Stimulated activated naive CD4-positive, alpha-beta T cell (primary cell): ENCODE results near the gene AKTIP.
A peak's percentile ranks its signal among the peaks of the same experiment; 100 is the strongest.
"Not testable (repeated sequence)": the region's sequence is repeated elsewhere in the genome, so short reads cannot be mapped to it uniquely, and the experiment has no call there.

Experiments
- DNase-seq, 6 experiments: peaks; one replicate each; lab custom pipeline; 2025; lab: John Stamatoyannopoulos, UW

The AKTIP gene

GRCh38 chr16:53502331-53503269 lies at the start of gene AKTIP:
Gene AKTIP (minus strand): TSS chr16:53503209. CDS start chr16:53500259, 2,950 bp downstream.
- DNase-seq: peak; percentile 3 to 78 (median 44)

GRCh38 chr16:53549970-53550690 lies 47.1 kb upstream of the AKTIP start:
- DNase-seq: peak; percentile 2 to 56 (median 39)

GRCh38 chr16:53546988-53547391 lies 44.0 kb upstream of the AKTIP start:
- no peak for DNase-seq

GRCh38 chr16:53545433-53545832 lies 42.4 kb upstream of the AKTIP start:
- DNase-seq: peak; percentile 23 to 82 (median 64)

GRCh38 chr16:53542283-53542682 lies 39.3 kb upstream of the AKTIP start:
- DNase-seq: no peak

GRCh38 chr16:53541326-53541725 lies 38.3 kb upstream of the AKTIP start:
- no peak for DNase-seq

DNA sequence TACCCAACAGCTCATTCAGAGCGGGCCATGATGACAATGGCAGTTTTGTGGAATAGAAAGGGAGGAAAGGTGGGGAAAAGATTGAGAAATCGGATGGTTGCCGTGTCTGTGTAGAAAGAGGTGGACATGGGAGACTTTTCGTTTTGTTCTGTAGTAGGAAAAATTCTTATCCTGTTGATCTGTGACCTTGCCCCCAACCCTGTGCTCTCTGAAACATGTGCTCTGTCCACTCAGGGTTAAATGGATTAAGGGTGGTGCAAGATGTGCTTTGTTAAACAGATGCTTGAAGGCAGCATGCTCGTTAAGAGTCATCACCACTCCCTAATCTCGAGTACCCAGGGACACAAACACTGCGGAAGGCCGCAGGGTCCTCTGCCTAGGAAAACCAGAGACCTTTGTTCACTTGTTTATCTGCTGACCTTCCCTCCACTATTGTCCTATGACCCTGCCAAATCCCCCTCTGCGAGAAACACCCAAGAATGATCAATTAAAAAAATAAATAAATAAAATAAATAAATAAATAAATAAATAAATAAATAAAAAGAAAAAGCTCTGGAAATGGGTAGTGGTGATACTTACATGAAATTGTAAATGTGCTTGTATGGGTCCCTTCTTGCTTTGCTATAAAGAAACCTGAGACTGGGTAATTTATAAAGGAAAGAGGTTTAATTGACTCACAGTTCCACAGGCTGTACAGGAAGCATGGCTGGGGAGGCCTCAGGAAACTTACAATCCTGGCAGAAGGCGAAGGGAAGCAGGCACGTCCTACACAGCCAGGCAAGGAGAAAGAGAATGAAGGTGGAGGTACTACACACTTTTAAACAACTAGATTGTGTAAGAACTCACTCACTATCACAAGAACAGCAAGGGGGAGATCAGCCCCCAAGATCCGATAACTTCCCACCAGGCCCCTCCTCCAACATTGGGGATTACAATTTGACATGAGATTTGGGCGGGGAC lies 37.0 kb upstream of the AKTIP start:
- not testable (repeated sequence) for DNase-seq

GRCh38 chr16:53539346-53539745 lies 36.3 kb upstream of the AKTIP start:
- not testable (repeated sequence) for DNase-seq

- no peak for DNase-seq
These were observed 34.6 kb upstream of the AKTIP start for GRCh38 chr16:53537626-53538025.

GRCh38 chr16:53534206-53534605 lies 31.2 kb upstream of the AKTIP start:
- no peak for DNase-seq

DNA sequence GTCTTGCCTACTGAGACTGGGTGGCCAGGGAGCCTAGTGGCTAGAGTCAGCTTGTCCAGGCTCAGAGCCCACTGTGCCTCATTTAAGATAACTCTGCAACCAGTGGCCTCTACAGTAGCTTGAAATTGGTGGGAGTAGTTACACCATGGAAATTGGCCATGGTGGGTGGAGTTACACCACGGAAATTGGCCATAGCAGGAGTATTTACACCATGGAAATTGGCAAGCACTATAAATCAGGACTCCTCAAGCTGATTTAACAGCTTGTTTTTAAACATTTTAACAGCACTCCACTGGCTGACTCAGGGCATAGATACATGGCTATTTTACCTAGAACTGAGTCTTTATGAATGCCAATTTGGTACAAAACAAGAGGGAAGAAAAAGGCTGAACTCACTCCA lies 27.7 kb upstream of the AKTIP start:
- DNase-seq: no peak

DNA sequence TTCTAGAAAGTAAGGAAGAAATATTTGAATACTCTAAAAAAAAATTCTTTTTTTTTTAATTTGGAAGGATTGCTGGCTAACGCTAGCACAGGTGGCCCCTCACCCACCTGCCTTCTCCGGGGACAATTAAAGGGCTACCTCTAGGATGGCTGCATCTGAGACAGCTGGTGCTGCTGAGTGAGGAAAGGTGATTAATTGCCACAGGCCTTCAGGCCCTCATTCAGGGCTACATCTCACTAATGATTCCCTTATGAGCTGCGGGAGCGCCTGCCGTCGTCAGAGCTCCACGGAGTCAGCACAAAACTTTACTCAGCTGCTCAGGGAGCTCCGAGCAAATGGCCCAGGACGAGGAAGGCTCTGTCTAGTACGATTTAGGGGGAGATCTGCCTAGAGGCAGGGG lies 27.0 kb upstream of the AKTIP start:
- no peak for DNase-seq

GRCh38 chr16:53529513-53529912 lies 26.5 kb upstream of the AKTIP start:
- no peak for DNase-seq

DNA sequence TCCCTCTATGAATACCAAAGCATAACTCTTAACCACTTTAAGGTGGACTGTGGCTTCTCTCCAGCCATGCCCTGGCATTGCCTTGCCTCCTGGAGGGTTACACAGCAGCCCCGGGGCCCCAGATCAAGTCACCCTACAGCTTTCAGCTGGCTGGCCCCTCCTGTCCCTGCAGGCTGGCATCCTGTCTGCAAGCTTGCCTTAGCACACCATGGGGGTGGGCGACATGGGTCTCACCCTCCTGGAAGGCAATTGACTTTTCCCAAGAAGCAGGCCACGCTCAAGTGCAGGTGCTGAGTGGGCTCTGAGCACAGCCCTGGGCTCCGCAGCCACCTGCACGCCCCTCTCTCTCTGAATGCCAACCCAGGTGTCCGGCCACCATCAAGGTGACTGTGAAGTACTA lies 25.8 kb upstream of the AKTIP start:
- DNase-seq: no peak

- DNase-seq: no peak
These were observed 21.1 kb upstream of the AKTIP start for GRCh38 chr16:53523971-53524548.

- DNase-seq: no peak
These were observed 20.3 kb upstream of the AKTIP start for GRCh38 chr16:53523126-53523804.

GRCh38 chr16:53519417-53520091 lies 16.5 kb upstream of the AKTIP start:
- DNase-seq: no peak

- peak; percentile 38 to 84 (median 70) for DNase-seq
These were observed 15.8 kb upstream of the AKTIP start for GRCh38 chr16:53518550-53519416.

DNA sequence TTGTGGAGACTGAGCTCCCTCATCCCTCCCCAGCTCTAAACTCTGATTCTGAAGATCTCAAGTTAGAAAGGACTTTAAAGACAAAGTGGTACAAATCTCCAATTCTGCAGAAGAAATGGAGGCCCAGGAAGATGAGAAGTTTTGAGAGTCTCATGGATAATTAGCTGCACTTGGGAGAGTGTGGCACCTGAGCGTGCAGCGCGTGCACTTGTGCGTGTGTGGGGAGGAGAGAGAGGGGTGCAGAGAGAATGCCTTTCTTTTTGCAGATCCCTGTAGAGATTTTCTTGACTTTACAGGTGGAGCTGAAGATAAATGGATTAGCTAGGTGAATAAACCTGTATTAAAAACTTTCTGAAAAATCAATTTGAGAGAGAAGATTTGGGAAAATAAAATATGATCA lies 14.8 kb upstream of the AKTIP start:
- no peak for DNase-seq
